WTC11 (cell line): Measurements from ENCODE around the gene TMEM266.

Source experiments
- CREM ChIP-seq: sonication (generic); formaldehyde crosslinking; IDR thresholded peaks from 2 replicates; pipeline ENCODE4 v1.8.1; 2022; ENCODE audit warnings: mild to moderate bottlenecking, missing genetic modification reagents, moderate library complexity
- ESRRA ChIP-seq: sonication (generic); formaldehyde crosslinking; IDR thresholded peaks from 2 replicates; pipeline ENCODE4 v1.8.1; 2022; ENCODE audit warnings: mild to moderate bottlenecking, missing genetic modification reagents, borderline replicate concordance
- FOXP1 ChIP-seq: sonication (generic); formaldehyde crosslinking; IDR thresholded peaks from 2 replicates; pipeline ENCODE4 v1.8.0; 2022; ENCODE audit warnings: missing genetic modification reagents, mild to moderate bottlenecking, moderate library complexity, borderline replicate concordance
- JUN ChIP-seq: sonication (generic); formaldehyde crosslinking; IDR thresholded peaks from 2 replicates; pipeline ENCODE4 v1.8.0; 2023; ENCODE audit warnings: mild to moderate bottlenecking, missing genetic modification reagents
- SMAD3 ChIP-seq: sonication (generic); formaldehyde crosslinking; IDR thresholded peaks from 2 replicates; pipeline ENCODE4 v1.8.0; 2022; ENCODE audit warnings: missing genetic modification reagents, mild to moderate bottlenecking, borderline replicate concordance
- SOX15 ChIP-seq: fragments of 250-450 bp; sonication (Bioruptor Pico); IDR thresholded peaks from 2 replicates; pipeline ENCODE4 v1.9.0; 2021; ENCODE audit warnings: mild to moderate bottlenecking
- ZBTB21 ChIP-seq: sonication (generic); formaldehyde crosslinking; IDR thresholded peaks from 2 replicates; pipeline ENCODE4 v1.8.1; 2023; ENCODE audit warnings: mild to moderate bottlenecking, missing genetic modification reagents, borderline replicate concordance
- ZNF121 ChIP-seq: sonication (generic); formaldehyde crosslinking; IDR thresholded peaks from 2 replicates; pipeline ENCODE4 v1.8.0; 2023; ENCODE audit warnings: missing genetic modification reagents
- ZNF232 ChIP-seq: sonication (generic); formaldehyde crosslinking; IDR thresholded peaks from 2 replicates; pipeline ENCODE4 v1.8.0; 2022; ENCODE audit warnings: mild to moderate bottlenecking, missing genetic modification reagents
- ZNF425 ChIP-seq: fragments of 250-450 bp; sonication (Bioruptor Pico); conservative IDR thresholded peaks from 2 replicates; pipeline ENCODE4 v1.9.0; 2021; ENCODE audit warnings: mild to moderate bottlenecking
- ZNF532 ChIP-seq: fragments of 250-450 bp; sonication (Bioruptor Pico); IDR thresholded peaks from 2 replicates; pipeline ENCODE4 v1.9.0; 2021; ENCODE audit warnings: mild to moderate bottlenecking, borderline replicate concordance
- TF ChIP-seq, protein P1 (sequence below): sonication (generic); formaldehyde crosslinking; IDR thresholded peaks from 2 replicates; pipeline ENCODE4 v1.8.0; 2022; ENCODE audit warnings: mild to moderate bottlenecking, missing genetic modification reagents
- TF ChIP-seq, protein P2 (sequence below): fragments of 200-600 bp; IDR thresholded peaks from 2 replicates; pipeline ENCODE4 v1.8.0; 2022; ENCODE audit warnings: antibody characterized with exemption
- TF ChIP-seq, protein P3 (sequence below): sonication (generic); formaldehyde crosslinking; IDR thresholded peaks from 2 replicates; pipeline ENCODE4 v1.8.1; 2022; ENCODE audit warnings: missing genetic modification reagents, borderline replicate concordance

DNA sequence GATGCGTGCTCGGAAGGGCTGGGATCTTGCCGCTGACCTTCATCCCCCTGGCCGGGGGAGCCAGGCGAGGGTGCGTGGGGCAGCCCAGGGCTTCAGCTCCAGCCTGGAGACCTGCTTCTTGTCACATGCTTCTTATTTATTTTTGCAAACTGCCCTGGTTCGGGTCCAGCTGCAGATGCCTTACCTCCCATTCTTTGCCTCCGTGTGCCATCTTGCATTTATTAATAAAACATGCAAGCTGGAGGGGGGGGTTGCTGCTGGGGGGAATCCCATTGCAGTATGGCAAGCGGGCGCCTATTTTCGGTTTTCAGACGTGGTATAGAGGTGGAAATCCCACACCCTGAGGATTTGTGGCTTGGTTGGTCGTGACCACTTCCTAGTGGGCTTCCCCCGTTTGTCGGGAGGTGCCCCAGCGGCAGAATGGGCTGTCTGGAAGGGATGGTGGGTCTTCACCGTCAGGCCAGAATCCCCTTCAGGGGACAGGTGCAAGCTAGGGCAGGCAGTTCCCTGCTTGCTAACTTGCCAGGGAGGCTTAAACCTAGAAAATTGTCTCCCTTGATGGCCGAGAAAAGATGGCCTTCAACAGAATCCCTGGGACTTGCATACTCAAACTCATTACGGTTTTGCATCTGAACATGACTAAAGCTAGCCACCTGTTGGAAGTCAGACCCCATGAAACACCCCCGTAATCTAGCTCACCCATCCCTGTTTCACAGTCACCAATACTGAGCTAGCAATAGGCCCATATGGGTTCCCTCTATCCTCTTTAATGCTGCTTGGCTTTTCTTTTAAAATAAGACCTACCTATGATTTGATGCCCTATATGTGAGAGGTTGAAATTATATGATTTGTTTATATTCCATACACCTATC lies 569 bp downstream of the TMEM266 start:
- TF ChIP-seq ZNF121 (CRISPR knock-in tag) (no peak), ZNF232 (no peak), ZBTB21 (CRISPR knock-in tag) (no peak), ESRRA (CRISPR knock-in tag) (no peak), SOX15 (CRISPR knock-in tag) (no peak), SMAD3 (CRISPR knock-in tag) (no peak), CREM (CRISPR knock-in tag) (no peak), ZNF425 (no peak), JUN (no peak), FOXP1 (CRISPR knock-in tag) (no peak), ZNF532 (CRISPR knock-in tag) (no peak)
- TF ChIP-seq, protein P1, sequence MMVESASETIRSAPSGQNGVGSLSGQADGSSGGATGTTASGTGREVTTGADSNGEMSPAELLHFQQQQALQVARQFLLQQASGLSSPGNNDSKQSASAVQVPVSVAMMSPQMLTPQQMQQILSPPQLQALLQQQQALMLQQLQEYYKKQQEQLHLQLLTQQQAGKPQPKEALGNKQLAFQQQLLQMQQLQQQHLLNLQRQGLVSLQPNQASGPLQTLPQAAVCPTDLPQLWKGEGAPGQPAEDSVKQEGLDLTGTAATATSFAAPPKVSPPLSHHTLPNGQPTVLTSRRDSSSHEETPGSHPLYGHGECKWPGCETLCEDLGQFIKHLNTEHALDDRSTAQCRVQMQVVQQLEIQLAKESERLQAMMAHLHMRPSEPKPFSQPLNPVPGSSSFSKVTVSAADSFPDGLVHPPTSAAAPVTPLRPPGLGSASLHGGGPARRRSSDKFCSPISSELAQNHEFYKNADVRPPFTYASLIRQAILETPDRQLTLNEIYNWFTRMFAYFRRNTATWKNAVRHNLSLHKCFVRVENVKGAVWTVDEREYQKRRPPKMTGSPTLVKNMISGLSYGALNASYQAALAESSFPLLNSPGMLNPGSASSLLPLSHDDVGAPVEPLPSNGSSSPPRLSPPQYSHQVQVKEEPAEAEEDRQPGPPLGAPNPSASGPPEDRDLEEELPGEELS (CRISPR knock-in tag), result no peak
- TF ChIP-seq, protein P2, sequence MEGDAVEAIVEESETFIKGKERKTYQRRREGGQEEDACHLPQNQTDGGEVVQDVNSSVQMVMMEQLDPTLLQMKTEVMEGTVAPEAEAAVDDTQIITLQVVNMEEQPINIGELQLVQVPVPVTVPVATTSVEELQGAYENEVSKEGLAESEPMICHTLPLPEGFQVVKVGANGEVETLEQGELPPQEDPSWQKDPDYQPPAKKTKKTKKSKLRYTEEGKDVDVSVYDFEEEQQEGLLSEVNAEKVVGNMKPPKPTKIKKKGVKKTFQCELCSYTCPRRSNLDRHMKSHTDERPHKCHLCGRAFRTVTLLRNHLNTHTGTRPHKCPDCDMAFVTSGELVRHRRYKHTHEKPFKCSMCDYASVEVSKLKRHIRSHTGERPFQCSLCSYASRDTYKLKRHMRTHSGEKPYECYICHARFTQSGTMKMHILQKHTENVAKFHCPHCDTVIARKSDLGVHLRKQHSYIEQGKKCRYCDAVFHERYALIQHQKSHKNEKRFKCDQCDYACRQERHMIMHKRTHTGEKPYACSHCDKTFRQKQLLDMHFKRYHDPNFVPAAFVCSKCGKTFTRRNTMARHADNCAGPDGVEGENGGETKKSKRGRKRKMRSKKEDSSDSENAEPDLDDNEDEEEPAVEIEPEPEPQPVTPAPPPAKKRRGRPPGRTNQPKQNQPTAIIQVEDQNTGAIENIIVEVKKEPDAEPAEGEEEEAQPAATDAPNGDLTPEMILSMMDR, result no peak
- TF ChIP-seq, protein P3, sequence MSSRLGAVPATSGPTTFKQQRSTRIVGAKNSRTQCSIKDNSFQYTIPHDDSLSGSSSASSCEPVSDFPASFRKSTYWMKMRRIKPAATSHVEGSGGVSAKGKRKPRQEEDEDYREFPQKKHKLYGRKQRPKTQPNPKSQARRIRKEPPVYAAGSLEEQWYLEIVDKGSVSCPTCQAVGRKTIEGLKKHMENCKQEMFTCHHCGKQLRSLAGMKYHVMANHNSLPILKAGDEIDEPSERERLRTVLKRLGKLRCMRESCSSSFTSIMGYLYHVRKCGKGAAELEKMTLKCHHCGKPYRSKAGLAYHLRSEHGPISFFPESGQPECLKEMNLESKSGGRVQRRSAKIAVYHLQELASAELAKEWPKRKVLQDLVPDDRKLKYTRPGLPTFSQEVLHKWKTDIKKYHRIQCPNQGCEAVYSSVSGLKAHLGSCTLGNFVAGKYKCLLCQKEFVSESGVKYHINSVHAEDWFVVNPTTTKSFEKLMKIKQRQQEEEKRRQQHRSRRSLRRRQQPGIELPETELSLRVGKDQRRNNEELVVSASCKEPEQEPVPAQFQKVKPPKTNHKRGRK (CRISPR knock-in tag), result no peak
